Adrenal gland (tissue), 5 donors: ENCODE data around the gene RNF214.

Experiments
- CTCF ChIP-seq, 6 experiments: fragments of 450-650 bp in 4 of 6; fragments of 200-600 bp in 2 of 6; sonication (generic) in 1 of 6; IDR thresholded peaks; 1 replicate in 5 of 6; 2 replicates in 1 of 6; pipeline versions ENCODE4 v1.5.1 to v1.8.0; 2016 to 2021; ENCODE audit warnings: antibody characterized with exemption in 6 of 6, mild to moderate bottlenecking in 2 of 6, moderate library complexity in 1 of 6
- POLR2A ChIP-seq, 2 donors: fragments of 450-650 bp; IDR thresholded peaks; one replicate each; pipeline ENCODE4 v1.6.1; 2017; ENCODE audit warnings: antibody characterized with exemption in 2 of 2, mild to moderate bottlenecking in 2 of 2, moderate library complexity in 1 of 2
- donor health status: DM: no; HTN: no; CAD: no.

- TF ChIP-seq CTCF (IDR thresholded peaks at IDR 0.05) (no peak), POLR2A (IDR thresholded peaks at IDR 0.05) (no peak)
Measured at GRCh38 chr11:117202386-117203068, 29.9 kb upstream of the RNF214 start.
